GM20431 (cell line): ENCODE measurements around the gene EMC6.

Experiments
- in situ Hi-C: fragments of 300-500 bp; cut with MseI, MboI; formaldehyde crosslinking; loops from one replicate; pipeline ENCODE4 v1.15.0; 2020; ENCODE audit warnings: low sequenced_read_pairs; ENCODE audit not compliant: unreplicated experiment

The EMC6 gene

DNA sequence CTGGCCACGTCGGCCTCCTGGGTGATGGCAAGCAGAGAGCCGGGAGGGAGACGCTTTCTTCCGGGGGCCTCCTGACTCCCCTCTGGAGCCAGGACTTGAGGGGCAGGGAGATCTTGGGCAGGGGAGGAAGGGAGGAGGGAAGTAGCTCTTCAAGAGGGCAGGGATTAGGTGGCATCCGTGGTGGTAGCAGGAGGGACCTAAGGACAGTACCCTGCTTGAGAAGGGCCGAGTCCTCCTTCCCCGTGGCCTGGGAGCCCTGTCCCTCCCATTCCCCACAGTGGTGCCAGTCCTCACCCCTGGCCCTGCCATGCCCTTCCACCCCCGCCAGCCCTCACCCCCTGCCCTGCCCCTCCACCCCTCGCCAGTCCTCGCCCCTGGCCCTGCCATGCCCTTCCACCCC is 12.8 kb upstream of the EMC6 start:
- in situ Hi-C loops, result no loop called here

- in situ Hi-C loops, result no loop called here
These were observed 12.3 kb upstream of the EMC6 start for GRCh38 chr17:3656353-3656752.

DNA sequence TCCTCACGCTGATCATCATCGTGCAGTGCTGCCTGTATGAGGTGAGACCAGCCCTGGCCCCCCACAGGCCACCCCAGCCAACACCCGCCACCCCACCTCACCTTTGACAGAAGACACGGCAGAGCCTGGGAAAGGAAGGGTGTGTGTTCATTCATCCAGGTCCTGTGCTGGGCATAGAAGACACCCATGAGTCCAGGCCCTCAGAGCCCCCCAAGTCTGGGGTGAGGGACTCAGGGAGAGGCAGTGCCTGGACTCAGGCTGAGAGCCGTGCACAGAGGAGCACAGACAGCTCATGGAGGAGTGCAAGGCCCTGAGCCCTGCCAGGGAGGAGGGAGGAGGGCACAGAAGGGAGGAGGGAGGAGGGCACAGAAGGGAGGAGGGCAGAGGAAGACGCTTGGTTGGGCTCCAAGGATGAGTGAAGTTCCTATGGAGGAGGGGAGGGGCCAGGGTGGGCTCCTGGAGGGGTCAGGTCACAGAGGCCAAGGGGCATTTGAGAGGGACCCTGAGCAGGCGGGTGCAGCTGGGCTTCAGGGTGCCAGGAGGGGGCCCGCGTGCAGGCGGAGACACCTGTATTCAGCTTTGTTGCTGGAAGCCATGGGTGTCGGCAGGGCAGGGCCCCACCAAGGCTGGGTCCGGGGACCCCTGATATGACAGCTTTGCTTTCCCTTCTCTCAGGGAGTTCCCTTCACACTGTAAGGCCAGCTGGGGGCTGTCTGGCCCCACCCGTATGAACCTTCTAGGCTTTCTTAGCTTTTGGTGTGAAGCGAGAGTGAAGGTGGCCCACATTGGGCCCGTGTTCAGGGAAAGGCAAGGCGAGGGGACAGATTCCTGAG is 11.6 kb upstream of the EMC6 start:
- in situ Hi-C loops, result no loop called here

DNA sequence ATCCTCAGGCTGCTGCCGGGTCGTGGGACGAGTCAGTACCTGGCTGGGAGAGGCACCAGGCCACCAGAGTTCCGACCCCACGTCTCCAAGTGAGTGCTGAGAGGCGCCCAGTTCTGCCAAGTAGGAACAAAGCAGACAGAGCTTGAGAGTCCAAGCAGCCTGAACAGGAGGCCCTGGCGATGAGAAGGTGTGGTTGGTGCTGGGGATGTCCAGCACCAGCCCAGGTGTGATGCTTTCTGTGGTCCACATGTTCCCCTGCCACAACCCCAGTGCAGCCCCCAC is 11.1 kb upstream of the EMC6 start:
- in situ Hi-C loops, result no loop called here

DNA sequence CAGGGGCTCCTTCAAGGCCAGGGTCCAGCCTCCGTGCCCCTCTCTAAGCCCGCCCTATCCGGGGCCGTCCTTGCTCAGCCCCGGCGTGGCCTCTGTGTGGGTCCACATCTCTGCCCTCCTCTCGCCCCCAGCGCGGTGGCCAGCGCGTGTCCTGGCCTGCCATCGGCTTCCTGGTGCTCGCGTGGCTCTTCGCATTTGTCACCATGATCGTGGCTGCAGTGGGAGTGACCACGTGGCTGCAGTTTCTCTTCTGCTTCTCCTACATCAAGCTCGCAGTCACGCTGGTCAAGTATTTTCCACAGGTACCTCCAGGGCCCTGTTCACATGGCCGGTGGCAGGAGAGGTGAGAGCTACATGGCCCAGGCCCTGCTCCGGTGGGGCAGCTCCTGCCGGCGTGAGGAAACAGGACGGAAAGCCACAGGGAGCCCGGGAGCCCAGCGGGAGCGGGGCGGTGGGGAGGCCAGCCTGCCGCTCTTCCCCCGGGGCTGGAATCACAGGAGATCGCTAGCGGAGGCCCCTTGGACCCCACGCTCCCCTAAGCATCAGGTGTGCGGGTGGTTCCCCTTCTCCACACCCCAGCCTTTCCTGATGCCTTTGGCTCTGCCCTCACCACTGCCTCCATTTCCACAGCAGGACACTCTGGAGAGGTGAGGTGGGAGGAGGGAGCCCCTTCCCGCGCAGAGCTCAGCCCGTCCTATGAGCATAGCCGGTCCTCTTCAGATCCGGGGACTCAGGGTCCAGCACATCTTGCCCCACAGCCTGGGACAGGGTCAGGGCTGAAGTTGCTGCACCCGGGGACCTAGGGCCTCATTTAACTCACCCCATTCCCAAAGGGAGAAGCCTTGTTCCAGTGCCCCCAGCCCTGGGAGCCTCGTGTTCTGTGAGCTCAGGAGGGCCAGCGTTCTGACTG is 10.5 kb upstream of the EMC6 start:
- in situ Hi-C loops, result no loop called here

GRCh38 chr17:3658784-3659449 is 9.7 kb upstream of the EMC6 start:
- in situ Hi-C loops, result no loop called here

- in situ Hi-C loops, result no loop called here
These were observed 9.0 kb upstream of the EMC6 start for GRCh38 chr17:3659541-3660111.

GRCh38 chr17:3660311-3660891 is 8.2 kb upstream of the EMC6 start:
- in situ Hi-C loops, result no loop called here

- in situ Hi-C loops, result no loop called here
These were observed 5.3 kb upstream of the EMC6 start for GRCh38 chr17:3663102-3664011.

GRCh38 chr17:3665834-3666233 is 2.8 kb upstream of the EMC6 start:
- in situ Hi-C loops, result no loop called here

DNA sequence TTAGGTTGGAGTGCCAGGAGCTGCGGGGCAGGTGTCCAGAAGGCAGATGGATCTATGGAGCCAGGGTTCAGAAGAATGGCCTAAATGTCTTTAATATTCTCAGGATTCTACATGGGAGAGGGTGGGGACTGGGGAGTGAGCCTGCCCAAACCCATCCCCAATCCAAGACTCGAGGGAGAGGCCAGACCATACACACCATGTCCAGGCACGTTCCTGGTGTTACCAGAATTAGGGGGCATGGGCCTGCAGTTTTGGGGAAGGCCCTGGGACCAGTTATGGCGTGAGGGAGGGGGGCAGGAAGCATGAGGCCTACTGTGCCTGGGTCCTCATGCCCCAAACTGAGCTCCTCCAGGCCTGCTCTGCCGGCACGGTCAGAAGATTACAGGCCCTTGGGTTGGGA is 2.1 kb upstream of the EMC6 start:
- in situ Hi-C loops, result no loop called here

- in situ Hi-C loops, result no loop called here
These were observed 990 bp upstream of the EMC6 start for GRCh38 chr17:3667366-3668278.

DNA sequence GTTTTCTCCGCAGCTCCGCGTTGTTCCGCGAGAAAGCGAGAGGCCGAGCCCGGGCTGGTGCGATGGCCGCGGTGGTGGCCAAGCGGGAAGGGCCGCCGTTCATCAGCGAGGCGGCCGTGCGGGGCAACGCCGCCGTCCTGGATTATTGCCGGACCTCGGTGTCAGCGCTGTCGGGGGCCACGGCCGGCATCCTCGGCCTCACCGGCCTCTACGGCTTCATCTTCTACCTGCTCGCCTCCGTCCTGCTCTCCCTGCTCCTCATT is 404 bp downstream of the EMC6 start:
- in situ Hi-C loops, result no loop called here

GRCh38 chr17:3669548-3669947 is 936 bp downstream of the EMC6 start:
- in situ Hi-C loops, result no loop called here

GRCh38 chr17:3672571-3672970 is 4.0 kb downstream of the EMC6 start:
- in situ Hi-C loops, result loop anchor here (10.0 kb wide), 1 partner anchor 62 kb away; no protein-coding TSS in a partner anchor

GRCh38 chr17:3675886-3676285 is 7.3 kb downstream of the EMC6 start:
- in situ Hi-C loops, result loop anchor here (10.0 kb wide), 1 partner anchor 59 kb away; no protein-coding TSS in a partner anchor

- in situ Hi-C loops, result loop anchor here (10.0 kb wide), 1 partner anchor 57 kb away; no protein-coding TSS in a partner anchor
These were observed 9.6 kb downstream of the EMC6 start for GRCh38 chr17:3678095-3678820.
